Activated naive CD4-positive, alpha-beta T cell treated with anti-CD3 and anti-CD28 coated beads, Interleukin-2, amount 10 ng/mL, durations not matched to agents 7 days and 5 days (primary cell): ENCODE results near the gene TMEM59.
"Not testable (repeated sequence)": the region's sequence is repeated elsewhere in the genome, so short reads cannot be mapped to it uniquely, and the experiment has no call there.

Experiments used
- CTCF ChIA-PET: fragments of 350-600 bp; sonication (Branson Sonifier 250); formaldehyde crosslinking; loops from one replicate; lab custom pipeline; 2021; ENCODE audit warnings: antibody characterized with exemption; lab: Charles Lee
- DNase-seq: peaks from one replicate; pipeline ENCODE4 v3.0.0-alpha.2; 2020
- H3K27ac Mint-ChIP-seq: one replicate; pipeline ENCODE4 v1.8.0; 2021; ENCODE audit warnings: mild to moderate bottlenecking, moderate library complexity, mixed read lengths
- H3K27me3 Mint-ChIP-seq: one replicate; pipeline ENCODE4 v1.8.0; 2021; ENCODE audit warnings: mild to moderate bottlenecking, mixed read lengths
- H3K36me3 Mint-ChIP-seq: one replicate; pipeline ENCODE4 v1.8.0; 2021; ENCODE audit warnings: mixed read lengths
- H3K4me1 Mint-ChIP-seq: one replicate; pipeline ENCODE4 v1.8.0; 2021; ENCODE audit warnings: mixed read lengths
- H3K4me3 Mint-ChIP-seq: one replicate; pipeline ENCODE4 v1.8.0; 2021; ENCODE audit warnings: mild to moderate bottlenecking, moderate library complexity, mixed read lengths
- H3K9me3 Mint-ChIP-seq: one replicate; pipeline ENCODE4 v1.8.0; 2021; ENCODE audit warnings: mixed read lengths

TMEM59 gene

DNA sequence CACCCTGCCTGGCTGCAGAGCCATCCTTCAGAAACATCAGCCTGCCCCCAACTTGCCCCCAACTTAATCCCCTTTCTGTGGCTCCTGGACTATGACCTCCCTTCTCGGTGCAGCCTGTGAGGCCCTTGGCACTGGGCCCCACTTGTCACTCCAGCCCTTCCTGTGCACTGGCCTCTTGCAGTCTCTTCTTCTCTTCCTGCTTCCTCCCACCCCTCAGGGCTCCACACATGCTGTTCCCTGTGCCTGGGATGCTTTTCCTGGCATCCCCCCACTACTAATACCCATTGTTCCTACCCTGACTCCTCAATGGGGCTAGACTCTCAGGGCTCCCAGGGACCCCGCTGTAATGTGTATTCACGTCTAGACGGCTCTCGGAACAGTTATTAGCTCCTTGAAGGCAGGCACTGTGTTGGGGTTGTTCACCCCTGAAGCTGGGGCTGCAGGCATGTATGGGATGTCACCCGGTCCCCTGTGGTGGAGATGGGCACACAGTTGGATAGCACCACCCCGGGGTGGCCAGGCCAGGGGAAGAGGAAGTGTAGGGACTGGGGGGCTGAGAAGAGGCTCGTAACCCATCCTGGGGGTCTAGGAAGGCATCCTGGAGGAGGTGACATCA is 39.5 kb downstream of the TMEM59 start:
- Mint-ChIP-seq H3K27ac (no peak overlapping the region), H3K4me1 (no peaks in the 10 kb centered on the region), H3K27me3 (peaks cover 36% of the 10 kb centered on the region), H3K4me3 (no peak overlapping the region), H3K9me3 (no peaks in the 10 kb centered on the region), H3K36me3 (no peaks in the 10 kb centered on the region)
- CTCF ChIA-PET: no interaction called here
- DNase-seq: no peak

DNA sequence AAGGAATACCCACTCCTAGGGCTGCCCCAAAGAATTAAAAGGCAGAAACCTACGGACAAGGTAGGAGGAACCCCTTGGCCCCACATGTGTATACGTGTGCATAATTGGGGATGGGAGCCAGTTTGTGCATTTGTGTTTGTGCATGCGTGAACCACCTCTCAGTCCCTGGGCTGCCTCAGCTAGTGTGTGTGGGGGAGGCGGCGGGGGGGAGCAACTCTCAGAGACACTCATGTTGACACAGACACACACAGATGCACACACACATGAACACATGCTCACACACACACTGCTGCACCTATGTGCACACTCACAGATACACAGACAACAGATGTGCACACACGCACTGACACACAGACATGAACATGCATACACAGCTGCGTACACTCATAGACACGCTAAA is 40.1 kb downstream of the TMEM59 start:
- no peak for DNase-seq
- H3K4me1 Mint-ChIP-seq: no peaks in the 10 kb centered on the region
- no peak overlapping the region for H3K4me3 Mint-ChIP-seq
- peaks cover 30% of the 10 kb centered on the region for H3K27me3 Mint-ChIP-seq
- no peak overlapping the region for H3K27ac Mint-ChIP-seq
- no peaks in the 10 kb centered on the region for H3K9me3 Mint-ChIP-seq
- H3K36me3 Mint-ChIP-seq: no peaks in the 10 kb centered on the region
- CTCF ChIA-PET: interaction anchor here (0.6 kb wide), 1 partner anchor 36 kb away, joined by 3 read pairs; no protein-coding TSS in a partner anchor

DNA sequence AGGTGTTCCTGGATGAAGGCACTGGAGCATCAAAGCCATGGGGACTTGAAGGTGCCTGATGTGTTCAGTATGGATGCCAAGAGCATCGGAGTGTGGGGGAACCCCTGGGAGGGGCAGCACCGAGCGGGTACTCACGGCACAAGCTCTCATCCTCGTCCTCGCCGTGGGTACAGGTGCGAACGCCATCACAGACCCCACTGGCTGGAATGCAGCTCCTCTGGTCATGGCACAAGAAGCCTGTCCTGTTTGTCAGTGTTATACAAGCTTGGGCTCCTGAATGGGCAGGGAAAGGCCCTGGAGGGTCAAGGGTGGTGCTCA is 41.0 kb downstream of the TMEM59 start:
- H3K4me1 Mint-ChIP-seq: no peaks in the 10 kb centered on the region
- no peak overlapping the region for H3K27ac Mint-ChIP-seq
- no peak for DNase-seq
- H3K27me3 Mint-ChIP-seq: peaks cover 21% of the 10 kb centered on the region
- CTCF ChIA-PET: no interaction called here
- no peak overlapping the region for H3K4me3 Mint-ChIP-seq
- H3K9me3 Mint-ChIP-seq: no peaks in the 10 kb centered on the region
- H3K36me3 Mint-ChIP-seq: no peaks in the 10 kb centered on the region

DNA sequence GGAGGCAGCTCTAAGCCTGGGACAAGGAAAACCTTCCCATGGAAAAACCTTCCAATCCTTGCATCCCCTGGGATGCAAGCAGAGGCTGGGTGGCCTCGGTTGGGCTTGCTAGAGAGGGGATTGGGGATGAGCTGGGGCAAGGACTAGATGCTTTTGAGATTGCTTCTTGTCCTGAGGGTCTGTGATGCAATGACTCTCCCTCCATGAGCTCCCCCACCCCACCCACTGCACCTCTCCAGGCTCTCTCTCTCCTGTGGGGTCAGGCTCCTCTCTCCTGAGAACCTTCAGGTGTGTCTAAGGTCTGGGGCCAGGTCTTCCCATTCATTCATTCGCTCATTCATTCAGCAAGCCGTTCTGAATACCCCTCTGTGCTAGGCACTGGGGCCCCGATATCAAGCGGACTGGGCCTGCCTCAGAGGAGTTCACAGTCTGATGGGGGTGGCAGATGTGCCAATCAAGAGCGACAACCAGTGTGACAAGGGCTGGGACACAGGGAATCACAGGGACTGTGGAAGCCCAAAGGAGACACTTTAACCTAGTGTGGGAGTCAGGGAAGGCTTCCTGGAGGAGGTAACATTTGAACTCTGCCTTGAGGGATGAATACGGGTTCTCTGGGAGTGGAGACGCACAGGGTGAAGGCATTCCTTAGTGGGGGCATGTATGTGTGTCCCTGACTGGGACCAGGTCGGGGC is 41.5 kb downstream of the TMEM59 start:
- CTCF ChIA-PET: no interaction called here
- Mint-ChIP-seq H3K4me1 (no peaks in the 10 kb centered on the region), H3K27ac (no peak overlapping the region), H3K4me3 (no peak overlapping the region), H3K27me3 (peaks cover 19% of the 10 kb centered on the region), H3K36me3 (no peaks in the 10 kb centered on the region), H3K9me3 (no peaks in the 10 kb centered on the region)
- no peak for DNase-seq

DNA sequence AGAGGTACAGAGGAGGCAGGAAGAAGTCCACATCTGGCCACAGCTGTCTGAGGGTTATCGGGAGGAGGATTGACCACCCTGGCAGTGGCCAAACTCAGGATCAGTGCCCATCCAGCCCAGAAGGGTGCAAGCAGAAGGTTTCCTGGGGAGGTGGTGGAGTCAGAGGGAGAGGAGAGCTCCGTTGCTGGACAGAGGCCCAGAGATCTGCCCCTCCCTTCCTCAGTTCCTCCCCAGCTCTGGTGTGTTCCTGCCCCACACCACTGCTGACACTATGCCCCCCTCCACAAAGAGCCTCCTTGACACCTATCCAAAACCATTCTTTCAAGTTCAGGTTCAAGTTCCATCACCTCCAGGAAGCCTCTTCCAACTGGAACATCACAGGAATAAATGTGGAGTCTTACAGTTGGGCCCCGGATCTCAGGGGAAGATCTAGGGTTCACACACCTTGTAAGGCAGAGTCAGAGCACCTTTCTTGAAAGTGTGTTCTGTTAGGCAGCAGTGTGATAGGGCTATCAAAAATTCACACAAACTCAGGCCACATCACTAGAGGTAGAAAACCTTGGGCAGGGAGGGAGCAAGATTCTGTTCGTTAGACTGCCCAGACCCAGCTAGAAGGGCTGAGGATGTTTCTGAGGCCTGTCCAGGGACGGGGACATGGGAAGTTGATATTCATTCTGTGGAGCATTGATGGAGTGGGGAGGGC is 42.4 kb downstream of the TMEM59 start:
- CTCF ChIA-PET: no interaction called here
- Mint-ChIP-seq H3K9me3 (no peaks in the 10 kb centered on the region), H3K4me1 (no peaks in the 10 kb centered on the region), H3K27ac (no peak overlapping the region), H3K4me3 (no peak overlapping the region), H3K27me3 (peaks cover 27% of the 10 kb centered on the region), H3K36me3 (no peaks in the 10 kb centered on the region)
- no peak for DNase-seq

DNA sequence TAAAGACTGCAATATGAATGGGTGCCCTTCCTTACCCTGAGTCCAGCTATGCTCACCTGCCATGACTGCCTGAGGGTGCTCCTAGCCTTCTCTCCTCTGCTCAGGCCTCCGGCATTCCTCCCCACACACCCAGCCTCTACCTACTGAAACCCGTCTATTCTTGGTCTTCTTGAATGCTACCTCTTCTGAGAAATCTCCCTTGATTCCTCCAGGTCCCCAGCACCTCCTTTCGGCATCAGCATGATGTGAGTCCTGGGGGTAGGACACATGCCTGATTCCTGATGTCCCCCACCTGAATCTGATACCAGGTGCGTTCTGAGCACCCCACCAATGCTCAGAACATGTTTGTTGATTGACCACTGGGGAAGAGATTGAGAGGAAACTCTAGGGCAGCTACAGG is 43.6 kb downstream of the TMEM59 start:
- CTCF ChIA-PET: no interaction called here
- no peaks in the 10 kb centered on the region for H3K9me3 Mint-ChIP-seq
- H3K4me3 Mint-ChIP-seq: no peak overlapping the region
- no peaks in the 10 kb centered on the region for H3K4me1 Mint-ChIP-seq
- DNase-seq: no peak
- no peaks in the 10 kb centered on the region for H3K36me3 Mint-ChIP-seq
- H3K27me3 Mint-ChIP-seq: peaks cover 30% of the 10 kb centered on the region
- no peak overlapping the region for H3K27ac Mint-ChIP-seq

DNA sequence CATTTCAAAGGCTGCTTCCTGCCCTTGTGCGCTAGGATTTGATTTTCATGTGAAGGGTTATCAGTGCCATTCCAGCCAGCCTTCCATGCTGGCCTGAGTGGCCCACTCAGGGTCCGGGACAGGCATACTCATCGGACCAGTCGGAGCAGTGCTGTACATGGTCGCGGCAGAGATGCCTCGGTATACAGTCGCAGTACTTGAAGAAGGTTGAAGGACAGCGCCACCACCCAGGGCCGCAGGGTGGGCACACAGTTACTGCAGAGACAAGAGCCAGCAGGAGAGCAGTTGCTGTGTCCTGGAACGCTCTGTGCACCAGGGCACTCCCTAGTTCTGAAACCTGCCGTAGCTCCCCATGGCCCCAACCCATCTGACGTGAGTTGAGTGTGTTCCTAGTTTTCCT is 44.1 kb downstream of the TMEM59 start:
- CTCF ChIA-PET: interaction anchor here (0.6 kb wide), 1 partner anchor 559 kb away, joined by 3 read pairs; no protein-coding TSS in a partner anchor
- H3K9me3 Mint-ChIP-seq: no peaks in the 10 kb centered on the region
- H3K36me3 Mint-ChIP-seq: no peaks in the 10 kb centered on the region
- no peaks in the 10 kb centered on the region for H3K4me1 Mint-ChIP-seq
- no peak overlapping the region for H3K4me3 Mint-ChIP-seq
- peaks cover 30% of the 10 kb centered on the region for H3K27me3 Mint-ChIP-seq
- no peak overlapping the region for H3K27ac Mint-ChIP-seq
- no peak for DNase-seq

DNA sequence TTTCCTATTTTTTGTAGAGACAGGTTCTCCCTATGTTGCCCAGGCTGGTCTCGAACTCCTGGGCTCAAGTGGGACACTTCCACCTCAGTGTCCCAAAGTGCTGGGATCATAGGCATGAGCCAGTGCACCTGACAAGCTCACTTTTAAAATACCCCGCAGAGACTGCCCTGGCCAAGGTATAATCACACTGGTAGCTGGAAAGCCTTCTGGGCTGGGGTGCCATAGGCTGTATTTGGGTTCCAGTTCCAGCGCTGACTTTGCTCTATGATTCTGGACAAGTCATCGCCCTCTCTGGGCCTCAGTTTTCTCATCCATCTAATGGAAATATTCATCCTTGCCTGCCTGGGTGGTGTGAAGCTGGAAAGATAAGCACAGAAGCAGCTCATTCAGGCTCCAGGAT is 45.4 kb downstream of the TMEM59 start:
- Mint-ChIP-seq H3K36me3 (no peaks in the 10 kb centered on the region), H3K9me3 (peaks cover 2% of the 10 kb centered on the region), H3K27me3 (peaks cover 32% of the 10 kb centered on the region), H3K27ac (no peak overlapping the region), H3K4me3 (no peak overlapping the region), H3K4me1 (no peaks in the 10 kb centered on the region)
- no peak for DNase-seq
- CTCF ChIA-PET: interaction anchor here (1.2 kb wide), 1 partner anchor 146 kb away, joined by 4 read pairs; no protein-coding TSS in a partner anchor

DNA sequence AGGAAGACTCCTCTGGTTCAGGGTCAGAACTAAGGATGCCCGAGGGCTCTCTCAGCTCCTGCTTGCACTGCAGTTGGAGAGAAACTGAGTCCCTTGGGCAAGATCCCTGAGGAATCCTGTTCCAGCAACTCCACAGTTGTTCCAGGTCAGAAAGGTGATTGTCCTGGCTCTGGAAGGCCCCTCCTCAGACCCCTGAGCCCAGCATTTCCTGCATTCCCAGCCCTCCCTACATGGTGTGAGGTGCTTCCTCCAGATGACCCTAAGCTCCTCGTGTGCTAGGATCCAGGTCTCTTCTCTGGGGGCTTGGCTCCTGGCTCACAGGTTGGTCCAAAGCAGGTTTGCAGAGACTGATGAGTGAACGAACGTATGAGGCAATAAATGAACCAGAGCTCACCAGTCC is 46.5 kb downstream of the TMEM59 start:
- CTCF ChIA-PET: no interaction called here

DNA sequence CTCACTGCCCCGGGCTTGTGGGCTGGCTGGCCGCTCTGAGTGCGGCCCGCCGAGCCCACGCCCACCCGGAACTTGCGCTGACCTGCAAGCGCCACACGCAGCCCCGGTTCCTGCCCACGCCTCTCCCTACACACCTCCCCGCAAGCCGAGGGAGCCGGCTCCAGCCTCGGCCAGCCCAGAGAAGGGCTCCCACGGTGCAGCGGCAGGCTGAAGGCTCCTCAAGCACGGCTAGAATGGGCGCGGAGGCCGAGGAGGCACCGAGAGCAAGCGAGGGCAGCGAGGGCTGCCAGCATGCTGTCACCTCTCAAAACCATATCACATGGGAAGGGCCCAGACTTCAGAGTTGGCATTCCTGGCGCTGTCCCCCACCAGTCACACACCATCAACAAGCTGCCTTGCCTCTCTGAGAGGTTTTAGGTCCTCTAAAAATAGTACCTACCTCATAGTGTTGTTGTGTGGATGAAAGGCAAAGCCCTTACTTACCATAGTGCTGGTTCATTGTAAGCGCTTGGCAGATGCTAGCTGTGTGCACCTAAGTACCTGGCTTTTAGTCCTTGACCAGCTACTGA is 48.4 kb downstream of the TMEM59 start:
- H3K4me3 Mint-ChIP-seq: no peak overlapping the region
- H3K27me3 Mint-ChIP-seq: peaks cover 23% of the 10 kb centered on the region
- H3K4me1 Mint-ChIP-seq: no peaks in the 10 kb centered on the region
- H3K36me3 Mint-ChIP-seq: no peaks in the 10 kb centered on the region
- CTCF ChIA-PET: no interaction called here
- no peak for DNase-seq
- H3K27ac Mint-ChIP-seq: no peak overlapping the region
- H3K9me3 Mint-ChIP-seq: peaks cover 2% of the 10 kb centered on the region

More for the DNA sequence above, 46.5 kb downstream of the TMEM59 start:
- no peaks in the 10 kb centered on the region for H3K4me1 Mint-ChIP-seq
- peaks cover 2% of the 10 kb centered on the region for H3K9me3 Mint-ChIP-seq
- DNase-seq: no peak
- peaks cover 33% of the 10 kb centered on the region for H3K27me3 Mint-ChIP-seq
- H3K36me3 Mint-ChIP-seq: no peaks in the 10 kb centered on the region
- H3K27ac Mint-ChIP-seq: no peak overlapping the region
- no peak overlapping the region for H3K4me3 Mint-ChIP-seq

DNA sequence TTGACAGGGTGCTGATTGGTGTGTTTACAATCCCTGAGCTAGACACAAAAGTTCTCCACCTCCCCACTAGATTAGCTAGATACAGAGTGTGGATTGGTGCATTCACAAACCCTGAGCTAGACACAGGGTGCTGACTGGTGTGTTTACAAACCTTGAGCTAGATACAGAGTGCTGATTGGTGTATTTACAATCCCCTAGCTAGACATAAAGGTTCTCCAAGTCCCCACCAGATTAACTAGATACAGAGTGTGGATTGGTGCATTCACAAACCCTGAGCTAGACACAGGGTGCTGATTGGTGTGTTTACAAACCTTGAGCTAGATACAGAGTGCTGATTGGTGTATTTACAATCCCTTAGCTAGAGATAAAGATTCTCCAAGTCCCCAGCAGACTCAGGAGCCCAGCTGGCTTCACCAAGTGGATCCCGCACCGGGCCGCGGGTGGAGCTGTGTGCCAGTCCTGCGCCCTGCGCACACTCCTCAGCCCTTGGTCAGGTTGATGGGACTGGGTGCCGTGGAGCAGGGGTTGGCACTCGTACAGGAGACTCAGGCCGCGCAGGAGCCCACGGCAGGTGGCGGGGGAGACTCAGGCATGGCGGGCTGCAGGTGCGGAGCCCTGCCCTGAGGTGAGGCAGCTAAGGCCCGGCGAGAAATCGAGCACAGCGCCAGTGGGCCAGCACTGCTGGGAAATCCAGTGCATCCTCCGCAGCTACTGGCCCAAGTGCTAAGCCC is 49.1 kb downstream of the TMEM59 start:
- H3K4me3 Mint-ChIP-seq, DNase-seq, H3K9me3 Mint-ChIP-seq, H3K36me3 Mint-ChIP-seq, H3K27ac Mint-ChIP-seq, H3K4me1 Mint-ChIP-seq: not testable (repeated sequence)
- H3K27me3 Mint-ChIP-seq: peaks cover 20% of the 10 kb centered on the region
- CTCF ChIA-PET: interaction anchor here (1.3 kb wide), 1 partner anchor 144 kb away, joined by 3 read pairs; no protein-coding TSS in a partner anchor

DNA sequence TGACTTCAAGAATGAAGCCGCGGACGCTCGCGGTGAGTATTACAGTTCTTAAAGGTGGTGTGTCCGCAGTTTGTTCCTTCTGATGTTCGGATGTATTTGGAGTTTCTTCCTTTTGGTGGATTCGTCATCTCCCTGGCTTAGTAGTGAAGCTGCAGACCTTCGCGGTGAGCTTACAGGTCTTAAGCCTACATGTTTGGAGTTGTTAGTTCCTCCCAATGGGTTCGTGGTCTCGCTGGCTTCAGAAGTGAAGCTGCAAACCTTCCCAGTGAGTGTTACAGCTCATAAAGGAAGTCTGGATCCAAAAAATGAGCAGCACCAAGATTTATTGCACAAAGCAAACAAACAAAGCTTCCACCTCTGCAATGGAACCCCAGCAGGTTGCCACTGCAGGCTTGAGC is 49.8 kb downstream of the TMEM59 start:
- H3K27ac Mint-ChIP-seq: no peak overlapping the region
- no peak overlapping the region for H3K4me3 Mint-ChIP-seq
- no peaks in the 10 kb centered on the region for H3K4me1 Mint-ChIP-seq
- H3K9me3 Mint-ChIP-seq: peaks cover 2% of the 10 kb centered on the region
- CTCF ChIA-PET: interaction anchor here (1.3 kb wide), 1 partner anchor 143 kb away, joined by 3 read pairs; no protein-coding TSS in a partner anchor
- H3K27me3 Mint-ChIP-seq: peaks cover 20% of the 10 kb centered on the region
- no peaks in the 10 kb centered on the region for H3K36me3 Mint-ChIP-seq
- no peak for DNase-seq

DNA sequence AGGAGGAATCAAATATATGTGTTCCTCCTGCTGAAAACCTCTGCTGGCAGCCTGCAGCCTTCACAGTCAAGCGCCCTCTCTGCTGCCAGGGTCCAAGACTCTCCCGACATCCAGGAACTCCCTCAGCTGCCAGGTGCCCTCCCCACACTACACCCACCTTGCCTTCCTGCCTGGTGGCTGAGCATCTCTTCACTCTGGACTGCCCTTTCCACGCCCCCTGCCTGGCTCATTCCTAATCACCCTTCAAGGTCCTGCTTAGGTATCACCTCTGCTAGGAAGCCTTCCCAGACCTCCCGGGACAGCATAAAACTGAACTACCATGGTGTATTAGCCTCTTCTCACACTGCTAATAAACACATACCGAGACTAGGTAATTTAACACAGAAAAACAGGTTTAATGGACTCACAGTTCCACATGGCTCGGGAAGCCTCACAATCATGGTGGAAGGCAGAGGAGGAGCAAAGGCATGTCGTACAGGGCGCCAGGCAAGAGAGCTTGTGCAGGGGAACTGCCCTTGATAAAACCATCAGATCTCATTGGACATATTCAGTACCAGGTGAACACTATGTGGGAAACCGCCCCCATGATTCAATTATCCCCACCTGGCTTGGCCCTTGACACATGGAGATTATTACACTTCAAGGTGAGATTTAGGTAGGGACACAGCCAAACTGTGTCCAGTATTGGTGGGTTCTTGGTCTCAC is 50.3 kb downstream of the TMEM59 start:
- H3K9me3 Mint-ChIP-seq: peaks cover 2% of the 10 kb centered on the region
- no peak overlapping the region for H3K4me3 Mint-ChIP-seq
- no peak for DNase-seq
- no peak overlapping the region for H3K27ac Mint-ChIP-seq
- H3K4me1 Mint-ChIP-seq: no peaks in the 10 kb centered on the region
- H3K36me3 Mint-ChIP-seq: no peaks in the 10 kb centered on the region
- CTCF ChIA-PET: interaction anchor here (1.3 kb wide), 1 partner anchor 142 kb away, joined by 3 read pairs; no protein-coding TSS in a partner anchor
- peaks cover 20% of the 10 kb centered on the region for H3K27me3 Mint-ChIP-seq
